GM21390 (cell line): Measurements from ENCODE around the gene TPX2.

Experiments used
- ATAC-seq: cut with Tn5 transposase; IDR thresholded peaks from one replicate; pipeline ENCODE4 v1.9.1; 2021; ENCODE audit not compliant: unreplicated experiment

Gene TPX2

GRCh38 chr20:31738729-31739549, at the start of gene TPX2:
Gene TPX2 (plus strand): TSS chr20:31739290. CDS start chr20:31757477, 18,187 bp downstream.
- peak; percentile 88 for ATAC-seq

- ATAC-seq = no peak
These were observed 48.9 kb upstream of the TPX2 start for GRCh38 chr20:31690124-31690666.

DNA sequence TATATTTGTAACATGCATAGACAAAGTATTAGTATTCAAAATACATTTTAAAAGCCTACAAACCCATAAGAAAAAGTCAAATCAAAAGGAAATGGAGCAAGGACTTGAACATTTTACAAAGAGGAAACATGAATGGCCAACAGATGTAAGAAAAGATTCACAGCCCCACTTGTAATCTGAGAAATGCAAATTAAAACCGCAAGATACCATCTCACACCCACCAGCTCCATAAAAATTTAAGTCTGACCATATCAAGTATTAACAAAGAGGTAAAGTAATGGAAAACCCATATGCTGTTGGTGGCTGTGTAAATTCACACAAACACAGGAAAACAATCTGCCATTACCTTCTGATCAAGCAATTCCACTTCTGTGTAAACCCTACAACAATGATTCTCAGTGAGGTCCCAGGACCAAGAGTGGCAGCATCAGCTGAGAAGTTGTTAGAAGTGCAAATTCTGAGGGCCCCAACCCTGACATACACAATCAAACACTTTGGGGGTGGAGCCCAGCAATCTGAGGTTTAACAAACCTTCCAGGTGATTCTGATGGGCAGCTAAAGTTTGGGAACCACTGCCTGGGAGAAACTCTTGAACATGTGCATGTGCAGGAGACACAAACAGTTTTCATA, 47.3 kb upstream of the TPX2 start:
- peak; percentile 62 for ATAC-seq

DNA sequence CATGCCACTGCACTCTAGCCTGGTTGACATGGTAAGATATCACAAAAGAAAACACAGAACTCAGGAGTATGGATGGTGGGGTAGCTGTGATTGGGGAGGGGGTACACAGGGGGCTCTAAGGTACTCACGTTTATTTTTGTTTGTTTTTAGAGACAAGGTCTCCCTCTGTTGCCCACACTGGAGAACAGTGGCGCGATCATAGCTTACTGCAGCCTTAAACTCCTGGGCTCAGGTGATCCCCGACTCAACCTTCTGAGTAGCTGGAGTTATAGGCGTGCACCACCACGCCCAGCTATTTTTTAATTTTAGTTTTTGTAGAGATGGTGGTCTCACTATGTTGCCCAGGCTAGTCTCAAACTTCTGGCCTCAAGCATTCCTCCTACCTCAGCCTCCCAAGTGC, 45.7 kb upstream of the TPX2 start:
- ATAC-seq = no peak

DNA sequence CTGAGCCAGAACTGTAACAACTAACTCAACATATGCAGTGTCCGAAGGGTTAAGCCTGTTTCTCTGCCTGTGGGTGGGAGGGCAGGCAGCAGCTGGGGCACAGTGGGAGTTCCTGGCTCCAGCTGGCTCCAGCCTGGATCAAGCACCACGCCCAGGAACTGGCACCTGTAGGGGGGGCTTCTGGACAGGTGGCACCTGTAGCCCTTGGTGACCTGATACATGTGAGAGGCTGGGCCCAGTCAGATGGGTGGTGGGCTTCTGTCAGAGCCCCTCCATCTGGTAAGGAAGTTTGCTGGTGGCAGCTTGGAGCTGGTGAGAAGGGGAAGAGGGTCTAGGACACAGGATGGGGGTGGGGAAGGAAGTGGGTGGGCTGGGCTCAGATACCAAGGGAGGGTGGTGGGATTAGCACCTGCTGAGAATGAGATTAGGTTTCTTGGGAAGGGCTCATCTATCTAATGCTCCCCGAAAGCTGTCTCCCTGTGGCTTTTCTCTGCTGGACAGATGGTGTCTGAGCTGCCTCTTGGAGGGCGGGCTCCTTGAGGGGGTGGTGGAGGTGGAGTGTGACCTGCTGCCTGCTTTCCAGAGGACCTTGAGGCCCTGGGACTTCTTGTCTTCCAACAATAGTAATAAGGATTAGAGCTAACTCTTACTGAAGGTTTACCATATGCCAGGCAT, 45.0 kb upstream of the TPX2 start:
- ATAC-seq = no peak

DNA sequence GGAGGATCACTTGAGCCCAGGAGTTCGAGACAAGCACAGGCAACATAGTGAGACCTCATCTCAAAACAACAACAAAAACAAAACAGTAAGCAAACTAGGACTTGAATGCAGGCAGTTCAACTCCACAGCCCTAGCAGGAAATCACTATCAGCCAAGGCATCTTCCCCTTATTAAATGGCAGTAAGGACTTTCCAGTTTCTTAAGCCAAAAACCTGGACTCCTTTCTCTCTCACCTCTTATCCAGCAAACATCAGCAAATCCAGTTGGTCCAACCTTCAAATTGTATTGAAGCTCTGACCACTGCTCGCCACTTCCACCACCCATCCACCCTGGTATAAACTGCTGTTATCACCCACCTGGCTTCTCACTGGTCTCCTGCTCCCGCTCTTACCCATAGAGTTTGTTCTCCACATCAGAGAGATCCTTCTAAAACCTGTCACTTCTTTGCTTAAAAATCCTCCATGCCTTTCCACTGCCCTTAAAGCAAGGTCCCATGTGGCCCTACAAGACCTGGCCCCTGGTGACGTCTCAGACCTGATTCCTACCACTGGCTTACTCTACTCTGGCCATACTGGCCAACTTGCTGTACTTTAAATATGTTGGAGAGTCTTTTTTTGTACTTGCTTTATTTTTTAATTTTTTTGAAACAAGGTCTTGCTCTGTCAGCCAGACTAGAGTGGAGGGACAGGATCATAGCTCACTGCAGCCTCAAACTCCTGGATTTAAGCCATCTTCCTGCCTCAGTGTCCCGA, 44.1 kb upstream of the TPX2 start:
- ATAC-seq = no peak

DNA sequence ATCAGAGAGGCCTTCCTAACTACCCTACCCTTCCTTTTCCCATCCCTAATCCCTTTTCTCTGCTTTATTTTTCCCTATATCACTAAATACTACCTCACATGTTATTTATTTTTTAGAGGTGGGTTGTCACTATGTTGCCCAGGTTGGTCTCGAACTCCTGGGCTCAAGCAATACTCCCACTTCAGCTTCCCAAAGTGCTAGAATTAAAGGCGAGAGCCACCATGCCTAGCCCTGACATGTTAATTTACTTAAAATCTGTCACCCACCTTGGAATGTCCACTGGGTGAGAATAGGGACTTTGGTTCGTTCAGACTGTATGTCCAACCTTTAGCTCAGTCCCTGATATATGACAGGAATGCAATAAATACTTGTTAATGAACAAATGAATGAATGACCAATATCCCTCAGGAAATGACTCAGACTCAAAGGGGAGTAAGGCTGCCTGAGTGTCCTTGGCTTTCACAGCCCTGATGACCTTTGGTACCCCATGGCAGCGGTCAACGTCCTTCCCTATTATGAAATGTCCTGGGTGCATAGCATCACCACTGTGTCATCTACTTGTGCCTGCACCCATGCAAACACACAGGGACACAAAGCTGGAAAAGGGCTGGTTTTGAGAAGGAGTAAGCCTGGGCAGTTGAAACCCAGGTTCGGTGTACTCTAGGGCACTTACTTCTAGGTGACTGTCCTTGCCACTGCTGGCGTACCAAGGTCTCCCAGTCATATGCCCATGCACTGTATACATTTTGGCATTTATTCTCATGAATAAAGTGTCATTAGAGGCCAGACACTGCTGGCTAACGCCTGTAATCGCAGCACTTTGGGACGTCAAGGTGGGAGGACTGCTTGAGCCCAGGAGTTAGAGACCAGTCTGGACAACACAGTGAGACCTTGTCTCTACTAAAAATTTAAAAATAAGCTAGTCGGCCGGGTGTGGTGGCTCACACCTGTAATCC, 43.0 kb upstream of the TPX2 start:
- no peak for ATAC-seq

DNA sequence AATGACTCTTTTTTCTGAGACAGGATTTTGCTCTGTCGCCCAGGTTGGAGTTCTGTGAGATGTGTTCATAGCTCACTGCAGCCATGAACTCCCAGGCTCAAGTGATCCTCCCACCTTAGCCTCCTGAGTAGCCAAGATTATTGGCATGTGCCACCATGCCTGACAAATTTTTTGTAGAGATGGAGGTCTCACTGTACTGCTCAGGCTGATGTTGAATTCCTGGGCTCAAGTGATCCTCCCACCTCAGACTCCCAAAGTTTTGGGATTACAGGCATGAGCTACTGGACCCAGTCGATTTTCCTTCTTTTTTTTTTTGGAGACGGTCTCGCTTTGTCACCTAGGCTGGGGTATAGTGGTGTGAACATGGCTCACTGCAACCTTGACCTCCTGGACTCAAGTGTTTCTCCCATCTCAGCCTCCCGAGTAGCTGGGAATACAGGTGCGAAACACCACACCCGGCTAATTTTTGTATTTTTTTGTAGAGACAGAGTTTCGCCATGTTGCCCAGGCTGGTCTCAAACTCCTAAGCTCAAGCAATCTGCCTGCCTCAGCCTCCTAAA, 40.8 kb upstream of the TPX2 start:
- ATAC-seq = no peak

DNA sequence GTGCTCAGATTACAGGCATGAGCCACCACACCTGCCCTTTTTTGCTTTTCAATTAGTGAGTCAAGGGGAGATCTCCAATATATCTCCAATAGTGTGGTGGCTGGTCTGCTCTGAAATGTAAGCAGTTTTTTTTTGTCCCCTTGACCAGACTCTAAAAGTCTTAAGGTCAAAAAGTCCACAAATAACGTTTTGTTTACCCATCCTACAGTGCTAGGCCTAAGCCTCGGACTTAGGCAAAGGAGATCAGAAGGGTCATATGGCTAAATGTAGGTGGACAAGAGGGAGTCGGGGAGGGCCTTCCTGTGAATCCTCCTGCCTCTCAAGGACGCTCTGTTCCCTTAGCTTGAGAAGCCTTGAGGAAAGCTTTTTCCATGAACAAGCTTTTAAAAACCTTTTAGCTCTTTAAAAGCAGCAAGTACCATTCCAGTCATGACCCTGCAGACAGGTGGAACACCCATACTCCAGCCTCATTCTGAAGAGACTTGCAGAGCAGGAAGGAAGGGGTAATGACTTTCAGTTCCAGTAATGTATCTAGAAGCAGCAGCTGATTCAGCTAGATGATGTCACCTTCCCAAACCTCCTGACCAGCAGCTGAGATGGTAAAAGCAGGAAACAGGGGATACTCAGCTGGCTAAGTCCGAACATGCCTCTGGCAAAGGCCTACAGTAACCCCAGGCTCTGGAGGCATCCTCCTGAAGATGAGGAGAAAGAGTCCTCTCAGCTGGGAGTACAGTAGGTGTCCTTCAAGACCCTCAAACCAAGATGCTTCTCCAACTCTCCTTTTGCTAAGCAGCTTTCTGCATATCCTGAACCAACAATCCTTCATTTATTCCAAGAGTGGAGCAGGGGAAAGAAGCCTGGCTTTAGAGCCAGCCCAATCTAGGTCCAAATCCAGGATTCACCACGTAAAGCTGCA, 40.0 kb upstream of the TPX2 start:
- ATAC-seq = peak; percentile 97

DNA sequence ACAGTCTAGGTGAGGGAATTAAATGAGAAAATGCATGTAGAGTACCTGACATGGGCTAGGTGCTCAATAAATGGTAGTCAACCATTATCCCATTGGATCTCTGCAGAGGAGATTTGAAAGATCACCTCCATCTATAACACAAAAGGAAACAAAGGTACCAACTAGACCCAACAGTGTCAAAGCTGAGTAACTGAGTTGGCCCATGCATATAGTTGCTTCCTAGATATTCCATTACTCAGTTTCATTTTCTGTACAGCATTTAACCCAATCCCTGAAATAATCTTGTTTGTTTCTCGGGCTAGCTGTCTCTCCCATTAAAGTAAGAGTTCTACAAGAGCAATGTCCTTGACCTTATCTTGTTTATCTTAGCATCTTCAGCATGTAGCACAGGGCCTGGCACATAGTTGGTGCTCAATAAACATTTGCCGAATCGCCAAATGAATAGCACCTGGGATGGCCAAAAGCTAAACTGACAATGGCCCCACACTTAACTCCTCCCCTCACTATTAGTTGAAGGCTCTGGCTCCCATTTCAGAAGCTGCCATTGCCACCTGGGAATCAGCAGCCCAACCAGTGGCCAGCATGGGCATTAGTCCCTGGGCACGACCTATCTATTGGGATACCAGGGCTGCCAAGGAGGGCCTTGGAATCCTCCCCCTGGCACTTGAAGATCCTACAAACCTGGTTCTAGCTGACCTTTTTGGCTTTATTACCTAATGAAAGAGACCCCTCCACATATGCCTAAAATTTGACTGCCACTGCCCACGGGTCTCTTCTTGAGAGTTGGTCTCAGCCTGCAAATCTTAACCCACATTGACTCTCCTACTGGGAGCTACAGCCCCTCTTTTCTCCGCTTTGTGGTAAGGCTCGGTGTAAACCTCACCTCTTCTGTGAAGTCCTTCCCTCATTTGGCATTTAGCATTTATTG, 39.0 kb upstream of the TPX2 start:
- ATAC-seq = no peak

DNA sequence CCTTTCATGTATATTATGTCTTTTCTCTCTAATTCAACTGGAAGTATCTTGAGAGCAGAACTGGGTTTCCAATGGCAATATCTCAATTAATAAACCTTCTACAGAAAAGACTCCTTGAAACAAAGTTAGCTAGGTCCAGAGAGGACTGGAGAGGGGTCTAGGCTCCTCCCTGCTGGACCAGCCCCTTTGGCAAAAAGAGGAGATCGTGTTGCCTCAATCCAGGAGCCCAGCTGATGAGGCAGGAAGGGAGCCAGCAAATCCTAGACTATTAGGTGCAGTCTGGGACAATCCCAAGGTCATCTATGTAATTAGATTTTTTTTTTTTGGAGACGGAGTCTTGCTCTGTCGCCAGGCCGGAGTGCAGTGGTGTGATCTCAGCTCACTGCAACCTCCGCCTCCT, 38.3 kb upstream of the TPX2 start:
- no peak for ATAC-seq

DNA sequence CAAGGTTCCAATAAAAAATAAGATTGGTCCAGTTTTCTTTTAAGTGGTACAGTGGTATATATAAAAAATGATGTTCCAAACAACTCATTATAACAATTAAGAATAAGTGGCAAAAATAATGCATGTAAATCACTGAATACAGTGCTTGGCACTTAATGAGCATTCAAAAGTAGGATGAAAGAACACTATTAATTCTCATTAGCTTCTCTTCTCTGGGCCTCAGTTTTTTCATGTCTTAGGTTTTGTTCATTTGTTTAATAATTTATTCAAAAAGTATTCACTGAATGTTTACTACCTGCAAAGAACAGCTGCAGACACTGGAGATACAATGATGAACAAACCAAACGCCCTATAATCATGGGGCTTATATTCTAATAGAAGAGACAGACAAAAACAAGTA, 37.5 kb upstream of the TPX2 start:
- no peak for ATAC-seq

- no peak for ATAC-seq
These were observed 34.6 kb upstream of the TPX2 start for GRCh38 chr20:31704225-31705119.

DNA sequence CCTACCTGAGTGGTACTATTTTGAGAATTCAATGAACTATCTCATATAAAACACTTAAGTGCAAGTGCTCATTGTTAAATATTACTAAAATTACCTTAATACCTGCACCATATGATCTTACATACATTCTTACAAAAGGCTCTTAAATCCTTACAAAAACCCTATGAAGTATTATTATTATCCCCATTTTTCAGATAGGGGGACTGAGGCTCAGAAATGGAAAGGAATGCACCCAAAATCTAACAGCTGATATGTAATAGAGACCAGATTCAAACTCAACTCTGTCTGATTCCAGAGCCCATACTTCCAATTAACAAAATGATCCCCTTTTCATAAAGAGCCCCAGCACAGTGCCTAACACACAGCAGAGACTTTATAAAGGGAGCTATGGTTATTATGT, 33.9 kb upstream of the TPX2 start:
- ATAC-seq = no peak

- peak; percentile 87 for ATAC-seq
These were observed 33.2 kb upstream of the TPX2 start for GRCh38 chr20:31705598-31706597.
